ENCODE results near the gene POGK. TPM values are rescaled to one million over a fixed set of nuclear protein-coding genes. Genes with fewer than 3 reads are reported as not detected.

POGK gene
- total and polyA plus RNA-seq, 10 of the 15 experiments (the other 5 are each of a cell fraction or from before 2014, with no cell fraction given): 5.3 to 34.6 (median 18.7) TPM

GRCh38 chr1:166857995-166858394 lies 18.7 kb downstream of the POGK start:
- TF ChIP-seq ZBED1 (IDR thresholded peaks at IDR 0.05; ENCODE audit: borderline replicate concordance) (no peak), ZNF384 (IDR thresholded peaks at IDR 0.05; ENCODE audit: borderline replicate concordance, low read depth, low read length) (no peak), HDAC2 (IDR thresholded peaks at IDR 0.05) (no peak), ASH2L (IDR thresholded peaks at IDR 0.05; ENCODE audit: borderline replicate concordance, low read depth) (no peak), BRCA1 (IDR thresholded peaks at IDR 0.05; ENCODE audit: low read depth, low read length) (no peak), GATAD2B (conservative IDR thresholded peaks at IDR 0.05; ENCODE audit: low read depth) (no peak), KDM1A (IDR thresholded peaks at IDR 0.05; ENCODE audit: borderline replicate concordance) (no peak), KAT2A (conservative IDR thresholded peaks at IDR 0.05; ENCODE audit: control insufficient read depth, low read depth, low read length) (no peak), CEBPB (IDR thresholded peaks at IDR 0.05; ENCODE audit: borderline replicate concordance in 1 of 2, low read depth in 2 of 2, low read length in 2 of 2) (no peak), SIN3A (IDR thresholded peaks at IDR 0.05; ENCODE audit: low read depth, low read length) (no peak), KLF5 (IDR thresholded peaks at IDR 0.05; ENCODE audit: partially characterized antibody) (no peak), FOXK2 (IDR thresholded peaks at IDR 0.05) (no peak), RUNX3 (IDR thresholded peaks at IDR 0.05; ENCODE audit: low read length) (no peak), BMI1 (IDR thresholded peaks at IDR 0.05; ENCODE audit: borderline replicate concordance) (no peak), ETV6 (conservative IDR thresholded peaks at IDR 0.05 in 1 of 2, IDR thresholded peaks at IDR 0.05 in 1 of 2; ENCODE audit: borderline replicate concordance in 1 of 2, low read depth in 1 of 2) (no peak), IRF3 (IDR thresholded peaks at IDR 0.05) (no peak), SMC3 (IDR thresholded peaks at IDR 0.05; ENCODE audit: borderline replicate concordance, low read length) (no peak)
- TF ChIP-seq, protein P1, sequence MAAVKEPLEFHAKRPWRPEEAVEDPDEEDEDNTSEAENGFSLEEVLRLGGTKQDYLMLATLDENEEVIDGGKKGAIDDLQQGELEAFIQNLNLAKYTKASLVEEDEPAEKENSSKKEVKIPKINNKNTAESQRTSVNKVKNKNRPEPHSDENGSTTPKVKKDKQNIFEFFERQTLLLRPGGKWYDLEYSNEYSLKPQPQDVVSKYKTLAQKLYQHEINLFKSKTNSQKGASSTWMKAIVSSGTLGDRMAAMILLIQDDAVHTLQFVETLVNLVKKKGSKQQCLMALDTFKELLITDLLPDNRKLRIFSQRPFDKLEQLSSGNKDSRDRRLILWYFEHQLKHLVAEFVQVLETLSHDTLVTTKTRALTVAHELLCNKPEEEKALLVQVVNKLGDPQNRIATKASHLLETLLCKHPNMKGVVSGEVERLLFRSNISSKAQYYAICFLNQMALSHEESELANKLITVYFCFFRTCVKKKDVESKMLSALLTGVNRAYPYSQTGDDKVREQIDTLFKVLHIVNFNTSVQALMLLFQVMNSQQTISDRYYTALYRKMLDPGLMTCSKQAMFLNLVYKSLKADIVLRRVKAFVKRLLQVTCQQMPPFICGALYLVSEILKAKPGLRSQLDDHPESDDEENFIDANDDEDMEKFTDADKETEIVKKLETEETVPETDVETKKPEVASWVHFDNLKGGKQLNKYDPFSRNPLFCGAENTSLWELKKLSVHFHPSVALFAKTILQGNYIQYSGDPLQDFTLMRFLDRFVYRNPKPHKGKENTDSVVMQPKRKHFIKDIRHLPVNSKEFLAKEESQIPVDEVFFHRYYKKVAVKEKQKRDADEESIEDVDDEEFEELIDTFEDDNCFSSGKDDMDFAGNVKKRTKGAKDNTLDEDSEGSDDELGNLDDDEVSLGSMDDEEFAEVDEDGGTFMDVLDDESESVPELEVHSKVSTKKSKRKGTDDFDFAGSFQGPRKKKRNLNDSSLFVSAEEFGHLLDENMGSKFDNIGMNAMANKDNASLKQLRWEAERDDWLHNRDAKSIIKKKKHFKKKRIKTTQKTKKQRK (IDR thresholded peaks at IDR 0.05; ENCODE audit: low read depth, low read length): no peak
- H3K36me3 ChIP-seq (ENCODE audit: control insufficient read depth in 2 of 2, insufficient read depth in 2 of 2, low read length in 1 of 2): peaks cover 8 to 24% of the 10 kb centered on the region in 2 experiments
- CTCF ChIA-PET: interaction anchor here (1.3 to 1.4 kb wide), 2 partner anchors 11 to 17 kb away, joined by 3 to 4 read pairs; no protein-coding TSS in a partner anchor
- no TSS peak for BruUV-seq (replicated peaks)
- no peaks in the 10 kb centered on the region for H3K79me2 ChIP-seq (ENCODE audit: control insufficient read depth, insufficient read depth, low read length)
- POLR2A ChIA-PET: no interaction called here
- no peak for ATAC-seq
- H3K4me1 ChIP-seq (ENCODE audit: control insufficient read depth, insufficient read depth, low read length): no peaks in the 10 kb centered on the region
- no peak for FAIRE-seq
- no peak overlapping the region for H2AFZ ChIP-seq (ENCODE audit: control insufficient read depth, low read depth, low read length)
- RAD21 ChIA-PET (ENCODE audit: unreplicated experiment): no interaction called here
- SMC1A ChIA-PET (ENCODE audit: uncharacterized antibody, unreplicated experiment): interaction anchor here (1.6 to 2.1 kb wide), 2 partner anchors 14 to 15 kb away, joined by 3 to 7 read pairs; no protein-coding TSS in a partner anchor
- no peaks in the 10 kb centered on the region for H3K9me3 ChIP-seq (replicated peaks; ENCODE audit: control insufficient read depth, insufficient read depth, low read length)
- H3K4me2 ChIP-seq (ENCODE audit: control insufficient read depth, insufficient read depth): no peak overlapping the region
- H3K9ac ChIP-seq (ENCODE audit: control insufficient read depth, insufficient read depth, low read length): no peak overlapping the region
- WGBS (ENCODE audit: insufficient coverage, insufficient replicate concordance, low lambda C conversion rate, missing lambda C conversion rate): 100% methylated on average over 3 of the region's 3 CpGs
- H3K27me3 ChIP-seq (replicated peaks in 1 of 2; ENCODE audit: control insufficient read depth in 2 of 2, insufficient read depth in 2 of 2, low read length in 1 of 2): no peaks in the 10 kb centered on the region
- H3K4me3 ChIP-seq: no peak overlapping the region
- H4K20me1 ChIP-seq (ENCODE audit: control insufficient read depth, insufficient read depth): no peaks in the 10 kb centered on the region
- intact Hi-C loops (cut with micrococcal nuclease; ENCODE audit: unreplicated experiment) (no loop called here), in situ Hi-C loops (cut with MboI) (no loop called here)
- DNase-seq (ENCODE audit: low read depth, low spot score): no peak
- no peak overlapping the region for H3K27ac ChIP-seq (ENCODE audit: control insufficient read depth, insufficient read depth)
